DOHH2 (cell line): ENCODE measurements around the gene ATG16L1.

Experiments
- H3F3A ChIP-seq: fragments of 200-600 bp; sonication (generic), shearing (Covaris generic); 2 replicates; pipeline ENCODE4 v1.6.0; 2016; ENCODE audit warnings: antibody characterized with exemption, mild to moderate bottlenecking; ENCODE audit not compliant: control insufficient read depth, insufficient read depth
- H3K27ac ChIP-seq: fragments of 200-600 bp; sonication (generic); 2 replicates; pipeline ENCODE4 v1.5.1; 2014; ENCODE audit warnings: low read depth, mild to moderate bottlenecking, low read length, moderate library complexity
- H3K27me3 ChIP-seq: fragments of 200-600 bp; sonication (generic); 2 replicates; pipeline ENCODE4 v1.6.1; 2014; ENCODE audit warnings: mild to moderate bottlenecking, low read length, mixed read lengths; ENCODE audit not compliant: control insufficient read depth
- H3K36me3 ChIP-seq: fragments of 200-600 bp; sonication (generic); 2 replicates; pipeline ENCODE4 v1.6.1; 2014; ENCODE audit warnings: mild to moderate bottlenecking, low read length, moderate library complexity, mixed read lengths; ENCODE audit not compliant: control insufficient read depth
- H3K4me1 ChIP-seq: fragments of 200-600 bp; sonication (generic); 2 replicates; pipeline ENCODE4 v1.6.1; 2014; ENCODE audit warnings: mild to moderate bottlenecking, low read length, mixed read lengths; ENCODE audit not compliant: control insufficient read depth
- H3K4me2 ChIP-seq: fragments of 200-600 bp; sonication (generic); 2 replicates; pipeline ENCODE4 v1.6.0; 2014; ENCODE audit warnings: mild to moderate bottlenecking, low read length, moderate library complexity
- H3K4me3 ChIP-seq: fragments of 200-600 bp; sonication (generic); 2 replicates; pipeline ENCODE4 v1.5.1; 2014; ENCODE audit warnings: mild to moderate bottlenecking, low read length, mixed read lengths
- H3K79me2 ChIP-seq: fragments of 200-600 bp; sonication (generic); 2 replicates; pipeline ENCODE4 v1.6.1; 2014; ENCODE audit warnings: mild to moderate bottlenecking, low read length, mixed read lengths; ENCODE audit not compliant: control insufficient read depth
- H3K9me2 ChIP-seq: fragments of 200-600 bp; sonication (generic); replicated peaks from 2 replicates; pipeline ENCODE4 v1.6.1; 2014; ENCODE audit warnings: mild to moderate bottlenecking, low read length, mixed read lengths; ENCODE audit not compliant: control insufficient read depth
- H3K9me3 ChIP-seq: fragments of 200-600 bp; sonication (generic); 2 replicates; pipeline ENCODE4 v1.6.1; 2014; ENCODE audit warnings: antibody characterized with exemption, low read length, mixed read lengths; ENCODE audit not compliant: control insufficient read depth, insufficient read depth
- H4K20me1 ChIP-seq: fragments of 200-600 bp; sonication (generic); 2 replicates; pipeline ENCODE4 v1.6.0; 2014; ENCODE audit warnings: low read depth, mild to moderate bottlenecking, antibody characterized with exemption, low read length, moderate library complexity; ENCODE audit not compliant: control insufficient read depth, insufficient read depth
- CTCF ChIP-seq: fragments of 200-600 bp; sonication (generic); IDR thresholded peaks from one replicate; pipeline ENCODE4 v1.5.1; 2014; ENCODE audit warnings: antibody characterized with exemption, mild to moderate bottlenecking, low read depth, low read length; ENCODE audit not compliant: poor library complexity, severe bottlenecking
- EZH2phosphoT487 ChIP-seq: fragments of 200-600 bp; sonication (generic); IDR thresholded peaks from 2 replicates; pipeline ENCODE4 v1.6.1; 2017; ENCODE audit warnings: borderline replicate concordance, mild to moderate bottlenecking, antibody characterized with exemption, low read length, moderate library complexity, mixed read lengths

Gene ATG16L1

DNA sequence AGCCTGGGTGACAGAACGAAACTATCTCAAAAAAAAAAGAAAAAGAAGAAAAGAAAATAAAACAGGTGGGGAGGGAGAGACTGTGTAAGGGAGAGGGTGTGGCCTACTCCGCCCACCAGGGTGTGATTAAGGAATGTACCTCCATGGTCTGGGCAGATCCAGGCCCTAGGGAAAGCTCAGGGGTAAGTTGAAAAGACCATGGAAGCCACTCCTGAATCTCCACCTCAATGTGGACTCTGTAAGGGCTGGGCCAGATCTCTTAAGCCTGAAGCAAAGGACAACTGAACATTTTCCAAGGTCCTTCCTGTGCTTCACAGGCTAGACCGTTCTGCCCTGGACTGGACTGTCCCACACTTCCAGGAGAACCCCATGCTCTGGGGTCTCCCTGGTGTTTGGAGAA is 9.7 kb upstream of the ATG16L1 start:
- Histone ChIP-seq H3K4me2 (peak overlapping the region; percentile 66), H3K9me2 (no peaks in the 10 kb centered on the region), H3K27me3 (no peaks in the 10 kb centered on the region), H3K79me2 (no peaks in the 10 kb centered on the region), H3F3A (no peaks in the 10 kb centered on the region), H3K36me3 (no peaks in the 10 kb centered on the region), H3K4me3 (no peak overlapping the region), H4K20me1 (no peaks in the 10 kb centered on the region), H3K4me1 (peaks cover 28% of the 10 kb centered on the region), H3K9me3 (no peaks in the 10 kb centered on the region), H3K27ac (no peak overlapping the region)
- TF ChIP-seq CTCF (no peak), EZH2phosphoT487 (no peak)

- H3K4me3 ChIP-seq: no peak overlapping the region
- no peak for TF ChIP-seq CTCF
- no peak for TF ChIP-seq EZH2phosphoT487
- H3K4me2 ChIP-seq: no peak overlapping the region
- H3K27me3 ChIP-seq: no peaks in the 10 kb centered on the region
- no peaks in the 10 kb centered on the region for H3K79me2 ChIP-seq
- peaks cover 32% of the 10 kb centered on the region for H3K4me1 ChIP-seq
- no peaks in the 10 kb centered on the region for H4K20me1 ChIP-seq
- no peaks in the 10 kb centered on the region for H3K36me3 ChIP-seq
- no peaks in the 10 kb centered on the region for H3K9me2 ChIP-seq
- H3K9me3 ChIP-seq: no peaks in the 10 kb centered on the region
- H3K27ac ChIP-seq: no peak overlapping the region
- H3F3A ChIP-seq: no peaks in the 10 kb centered on the region
Measured at GRCh38 chr2:233242231-233242927, 9.1 kb upstream of the ATG16L1 start.

DNA sequence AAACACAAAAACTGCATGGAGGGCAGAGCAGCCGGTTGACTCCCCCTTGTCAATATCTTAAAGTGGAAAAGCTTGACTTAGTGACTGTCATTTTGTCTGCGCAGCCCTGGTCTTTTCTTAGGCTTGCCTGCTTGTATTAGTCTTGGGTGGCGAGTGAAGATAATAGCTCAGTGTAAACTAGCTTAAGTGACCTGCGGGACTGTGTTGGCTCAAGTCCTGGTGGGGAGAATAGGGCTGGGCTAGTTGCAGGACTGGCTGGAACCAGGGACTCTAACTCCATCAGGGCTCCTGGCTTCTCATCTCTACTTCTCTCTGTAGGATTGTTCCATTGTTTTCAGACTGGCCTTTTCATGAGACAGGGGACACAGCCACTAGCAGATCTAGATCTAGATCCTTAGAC is 8.1 kb upstream of the ATG16L1 start:
- H3K36me3 ChIP-seq: no peaks in the 10 kb centered on the region
- TF ChIP-seq EZH2phosphoT487: no peak
- TF ChIP-seq CTCF: no peak
- no peaks in the 10 kb centered on the region for H3K9me2 ChIP-seq
- no peaks in the 10 kb centered on the region for H3K27me3 ChIP-seq
- H3K27ac ChIP-seq: no peak overlapping the region
- peaks cover 39% of the 10 kb centered on the region for H3K4me1 ChIP-seq
- no peak overlapping the region for H3K4me3 ChIP-seq
- no peak overlapping the region for H3K4me2 ChIP-seq
- H3F3A ChIP-seq: no peaks in the 10 kb centered on the region
- no peaks in the 10 kb centered on the region for H4K20me1 ChIP-seq
- H3K79me2 ChIP-seq: no peaks in the 10 kb centered on the region
- H3K9me3 ChIP-seq: no peaks in the 10 kb centered on the region
